Measurements from ENCODE around the gene MORN1. TPM values are rescaled to one million over a fixed set of nuclear protein-coding genes. Genes with fewer than 3 reads are reported as not detected.

The MORN1 gene
- total RNA-seq, 6 experiments from 2014 or later, result 3.1 to 7.1 (median 4.5) TPM

DNA sequence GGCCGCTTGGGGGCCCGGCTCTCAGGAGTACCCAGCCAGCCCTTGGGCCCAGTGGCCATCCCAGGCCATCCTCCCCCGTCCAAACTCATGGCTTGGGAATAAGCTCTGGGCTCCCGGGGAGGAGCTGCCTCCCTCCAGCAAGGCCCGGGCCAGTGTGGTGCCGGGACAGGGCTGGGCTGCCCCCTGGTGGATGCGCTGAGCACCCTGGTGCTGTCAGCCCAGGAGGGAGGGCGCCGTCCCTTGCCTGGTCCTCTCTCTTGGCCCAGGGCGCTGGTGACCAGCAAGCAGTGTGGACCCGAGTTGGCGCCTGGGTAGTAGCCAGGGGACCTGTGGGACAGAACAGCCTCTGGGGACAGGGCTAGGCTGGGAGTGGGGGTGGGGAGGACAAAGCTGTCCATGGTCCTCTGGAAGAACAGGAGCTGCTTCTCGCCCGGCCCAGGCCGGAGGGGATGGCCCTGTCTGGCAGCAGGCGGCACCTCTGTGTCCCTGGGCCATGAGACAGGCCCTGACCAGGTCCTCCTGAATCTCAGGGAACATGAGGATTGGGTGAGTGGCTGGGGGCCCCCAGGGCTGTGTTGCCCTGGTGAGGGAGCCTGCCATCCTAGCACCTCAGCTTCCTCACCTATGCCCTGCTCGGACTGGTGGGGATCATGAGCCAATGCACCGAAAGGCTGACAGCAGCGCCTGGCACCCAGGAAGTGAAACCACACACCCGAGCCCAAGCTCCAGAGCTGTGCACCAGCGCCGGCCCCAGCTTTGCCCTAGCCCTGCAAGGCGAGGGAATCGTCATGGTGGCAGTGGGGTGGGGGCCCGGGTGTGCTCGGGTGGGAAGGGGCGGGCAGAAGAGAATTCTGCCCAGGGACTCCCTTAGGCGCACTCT is 9.4 kb downstream of the MORN1 start:
- Histone ChIP-seq H3K27ac (no peak overlapping the region), H3K9me3 (no peaks in the 10 kb centered on the region)

DNA sequence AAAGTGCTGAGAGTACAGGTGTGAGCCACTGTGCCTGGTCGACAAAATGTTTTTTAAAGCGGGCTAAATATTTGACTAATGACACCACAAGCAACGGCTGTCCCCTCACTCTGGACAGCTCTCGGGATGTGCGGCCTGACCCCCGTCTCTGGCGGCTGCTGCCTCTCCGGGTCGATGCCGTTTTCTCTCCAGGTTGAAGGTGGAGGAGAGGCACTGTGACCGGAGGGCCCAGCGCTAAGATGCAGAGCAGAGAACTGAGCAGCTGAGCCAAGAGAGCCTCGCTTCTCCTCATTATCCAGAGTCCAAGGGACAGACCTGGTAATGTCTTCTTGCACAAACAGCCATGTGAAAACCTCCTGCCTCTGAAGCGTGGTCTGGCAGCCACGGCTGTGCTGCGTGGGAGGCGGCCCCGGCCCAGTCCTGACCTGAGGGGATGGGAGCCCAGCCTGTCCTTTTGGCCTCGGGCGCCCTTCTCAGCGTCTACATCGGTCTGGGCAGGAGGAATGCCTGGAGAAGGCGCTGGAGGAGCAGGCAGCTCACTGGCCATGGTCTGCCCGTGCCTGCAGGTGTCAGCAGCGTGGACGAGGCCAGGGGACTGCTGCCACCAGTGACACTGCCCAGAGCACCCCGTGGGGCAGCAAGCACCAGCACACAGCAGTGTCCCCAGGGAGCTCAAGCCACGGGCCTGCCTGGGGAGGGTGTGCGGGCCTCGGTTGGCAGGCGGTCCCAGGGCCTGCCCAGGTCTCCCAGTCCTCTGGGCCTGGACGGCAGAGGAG is 10.3 kb downstream of the MORN1 start:
- WGBS (ENCODE audit: insufficient coverage, low coverage, low lambda C conversion rate, missing lambda C conversion rate), result 52% methylated on average over 6 of the region's 32 CpGs
- H3K27me3 ChIP-seq, result no peaks in the 10 kb centered on the region
- H3K9me3 ChIP-seq, result no peaks in the 10 kb centered on the region
- no peak overlapping the region for H3K27ac ChIP-seq
- no peaks in the 10 kb centered on the region for H3K36me3 ChIP-seq
- peak in 1 of 3 donors; percentile 52 for DNase-seq
- no peak overlapping the region for H3K4me3 ChIP-seq
- intact Hi-C loops (cut with DNase I), result loop anchor here (2.0 to 5.0 kb wide), 2 partner anchors 184 to 186 kb away; partner anchors contain the start of gene FAAP20 (in 1 of the 2)
- TF ChIP-seq POLR2A (IDR thresholded peaks at IDR 0.05), result no peak
- TF ChIP-seq, protein P1, sequence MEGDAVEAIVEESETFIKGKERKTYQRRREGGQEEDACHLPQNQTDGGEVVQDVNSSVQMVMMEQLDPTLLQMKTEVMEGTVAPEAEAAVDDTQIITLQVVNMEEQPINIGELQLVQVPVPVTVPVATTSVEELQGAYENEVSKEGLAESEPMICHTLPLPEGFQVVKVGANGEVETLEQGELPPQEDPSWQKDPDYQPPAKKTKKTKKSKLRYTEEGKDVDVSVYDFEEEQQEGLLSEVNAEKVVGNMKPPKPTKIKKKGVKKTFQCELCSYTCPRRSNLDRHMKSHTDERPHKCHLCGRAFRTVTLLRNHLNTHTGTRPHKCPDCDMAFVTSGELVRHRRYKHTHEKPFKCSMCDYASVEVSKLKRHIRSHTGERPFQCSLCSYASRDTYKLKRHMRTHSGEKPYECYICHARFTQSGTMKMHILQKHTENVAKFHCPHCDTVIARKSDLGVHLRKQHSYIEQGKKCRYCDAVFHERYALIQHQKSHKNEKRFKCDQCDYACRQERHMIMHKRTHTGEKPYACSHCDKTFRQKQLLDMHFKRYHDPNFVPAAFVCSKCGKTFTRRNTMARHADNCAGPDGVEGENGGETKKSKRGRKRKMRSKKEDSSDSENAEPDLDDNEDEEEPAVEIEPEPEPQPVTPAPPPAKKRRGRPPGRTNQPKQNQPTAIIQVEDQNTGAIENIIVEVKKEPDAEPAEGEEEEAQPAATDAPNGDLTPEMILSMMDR (IDR thresholded peaks at IDR 0.05), result no peak
- ATAC-seq, result no peak
- no peaks in the 10 kb centered on the region for H3K4me1 ChIP-seq

More for the DNA sequence above, 9.4 kb downstream of the MORN1 start:
- ATAC-seq (peak; percentile 93 to 97 (median 94)), DNase-seq (peak; percentile 86 to 89 (median 87))
- no peak for TF ChIP-seq POLR2A (IDR thresholded peaks at IDR 0.05)
- TF ChIP-seq, protein P1 (IDR thresholded peaks at IDR 0.05), result peak; percentile 92 to 96 (median 94)
- H3K4me3 ChIP-seq, result no peak overlapping the region
- H3K36me3 ChIP-seq, result no peaks in the 10 kb centered on the region
- no peaks in the 10 kb centered on the region for H3K4me1 ChIP-seq
- no peaks in the 10 kb centered on the region for H3K27me3 ChIP-seq
- intact Hi-C loops (cut with DNase I), result loop anchor here (2.0 to 5.0 kb wide), 2 partner anchors 185 to 187 kb away; partner anchors contain the start of gene FAAP20 (in 1 of the 2)
- 29% methylated on average over 3 of the region's 28 CpGs for WGBS (ENCODE audit: insufficient coverage, low coverage, low lambda C conversion rate, missing lambda C conversion rate)

DNA sequence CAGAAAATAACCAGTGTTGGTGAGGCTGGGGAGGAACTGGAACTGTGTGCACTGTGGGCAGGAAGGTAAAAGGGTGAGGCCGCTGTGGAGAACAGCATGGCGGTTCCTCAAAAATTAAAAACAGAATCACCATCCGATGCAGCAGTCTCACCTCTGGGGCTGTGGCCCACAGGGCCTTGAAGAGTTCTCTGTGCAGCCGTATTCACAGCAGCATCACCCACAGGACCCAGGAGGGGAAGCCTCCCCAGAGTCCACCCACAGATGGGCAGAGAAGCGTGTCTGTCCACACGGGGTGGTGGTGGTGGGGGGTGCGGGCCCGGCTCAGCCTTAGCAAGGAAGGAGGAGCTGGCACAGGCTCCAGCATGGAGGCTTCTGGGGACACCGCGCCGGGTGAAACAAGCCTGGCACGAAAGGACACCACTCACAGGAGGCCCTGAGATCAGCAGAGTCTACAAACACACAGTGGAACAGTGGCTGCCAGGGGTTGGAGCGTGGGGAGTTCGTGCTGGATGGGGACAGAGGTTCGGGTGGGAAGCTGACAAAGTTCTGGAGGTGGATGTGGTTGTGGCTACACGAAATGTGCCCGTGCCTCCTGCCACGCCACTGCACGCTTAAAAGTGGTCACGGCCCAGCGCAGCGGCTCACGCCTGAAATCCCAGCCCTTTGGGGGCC is 11.5 kb downstream of the MORN1 start:
- TF ChIP-seq POLR2A (IDR thresholded peaks at IDR 0.05), result no peak
- TF ChIP-seq, protein P1 (IDR thresholded peaks at IDR 0.05), result no peak
- H3K27ac ChIP-seq, result no peak overlapping the region
- no peaks in the 10 kb centered on the region for H3K36me3 ChIP-seq
- DNase-seq (peak in 2 of 3 donors; percentile 21 to 52), ATAC-seq (no peak)
- H3K9me3 ChIP-seq, result no peaks in the 10 kb centered on the region
- intact Hi-C loops (cut with DNase I), result loop anchor here (2.0 to 5.0 kb wide), 2 partner anchors 183 to 185 kb away; partner anchors contain the start of gene FAAP20 (in 1 of the 2)
- H3K4me1 ChIP-seq, result no peaks in the 10 kb centered on the region
- no peaks in the 10 kb centered on the region for H3K27me3 ChIP-seq
- H3K4me3 ChIP-seq, result no peak overlapping the region
- 86% methylated on average over 21 of the region's 23 CpGs for WGBS (ENCODE audit: insufficient coverage, low coverage, low lambda C conversion rate, missing lambda C conversion rate)

Data from right lobe of liver (tissue), 6 donors.